ENCODE measurements around the gene ADARB1. TPM values are rescaled to one million over a fixed set of nuclear protein-coding genes. Genes with fewer than 3 reads are reported as not detected.
A peak's percentile ranks its signal among the peaks of the same experiment; 100 is the strongest.
"Not testable (repeated sequence)": the region's sequence is repeated elsewhere in the genome, so short reads cannot be mapped to it uniquely, and the experiment has no call there.

Gene ADARB1
- total RNA-seq, 1 donor from 2014 or later: 13.7 TPM

DNA sequence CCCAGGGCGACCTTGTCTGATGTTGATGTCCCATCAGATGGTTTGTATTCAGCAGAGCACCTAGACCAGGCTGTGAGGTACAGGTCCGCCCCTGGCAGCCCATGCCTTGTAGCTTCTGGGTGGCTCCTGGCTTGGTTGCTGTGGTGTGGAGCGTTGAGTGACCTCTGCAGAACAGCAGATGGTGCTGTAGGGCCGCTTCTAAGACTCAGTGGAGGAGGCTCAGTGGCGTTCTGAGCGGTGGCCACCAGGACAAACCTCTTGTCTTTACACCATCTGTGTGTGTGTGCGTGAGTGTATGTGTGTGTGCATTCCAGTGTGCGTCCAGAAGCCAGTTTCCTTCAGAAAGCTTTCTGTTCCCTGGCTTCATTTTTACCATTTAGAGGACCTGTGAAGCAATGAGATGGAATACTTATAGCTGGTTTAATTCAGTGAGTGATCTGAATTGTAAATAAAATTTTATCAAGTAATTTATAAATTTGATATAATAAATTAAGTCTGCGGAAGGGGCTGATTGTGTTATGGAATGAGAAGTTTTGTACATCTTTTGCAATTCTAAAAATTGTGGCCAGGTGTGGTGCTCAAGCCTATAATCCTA is 66.1 kb downstream of the ADARB1 start:
- peak; percentile 82 for DNase-seq (ENCODE audit: low spot score)
- intact Hi-C loops (cut with DNase I): loop anchor here (5.0 kb wide), 1 partner anchor 152 kb away; no protein-coding TSS in a partner anchor

DNA sequence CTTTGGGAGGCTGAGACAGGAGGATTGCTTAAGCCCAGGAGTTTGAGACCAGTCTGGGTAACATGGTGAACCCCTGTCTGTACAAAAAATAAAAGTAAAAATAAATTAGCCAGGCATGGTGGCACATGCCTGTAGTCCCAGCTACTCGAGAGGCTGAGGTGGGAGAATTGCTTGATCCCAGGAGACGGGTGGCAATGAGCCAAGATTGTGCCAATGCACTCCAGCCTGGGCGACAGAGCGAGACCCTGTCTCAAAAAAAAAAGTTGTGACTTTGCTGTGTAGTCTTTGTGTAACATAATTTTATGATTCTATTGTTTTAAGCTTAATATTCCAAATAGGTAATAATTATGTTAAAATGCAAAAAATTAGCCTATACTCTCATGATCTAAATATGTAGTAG is 66.6 kb downstream of the ADARB1 start:
- intact Hi-C loops (cut with DNase I): loop anchor here (5.0 kb wide), 1 partner anchor 151 kb away; no protein-coding TSS in a partner anchor
- DNase-seq (ENCODE audit: low spot score): not testable (repeated sequence)

DNA sequence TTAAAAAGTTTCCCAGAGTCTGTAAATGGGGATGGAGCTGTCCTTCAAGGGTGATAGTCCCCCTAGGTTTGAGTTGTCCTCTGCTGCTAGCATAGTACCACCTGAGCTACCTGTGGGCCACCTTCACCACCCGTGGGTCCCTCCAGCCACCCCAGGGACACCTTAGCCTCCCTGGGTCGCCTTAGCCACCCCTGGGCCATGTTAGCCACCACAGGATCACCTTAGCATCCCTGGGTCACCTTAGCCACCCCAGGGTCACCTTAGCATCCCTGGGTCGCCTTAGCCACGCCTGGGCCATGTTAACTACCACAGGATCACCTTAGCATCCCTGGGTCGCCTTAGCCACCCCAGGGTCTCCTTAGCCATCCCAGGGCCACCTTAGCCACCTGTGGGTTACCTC is 67.1 kb downstream of the ADARB1 start:
- DNase-seq (ENCODE audit: low spot score): peak; percentile 20
- intact Hi-C loops (cut with DNase I): loop anchor here (5.0 kb wide), 1 partner anchor 151 kb away; no protein-coding TSS in a partner anchor

DNA sequence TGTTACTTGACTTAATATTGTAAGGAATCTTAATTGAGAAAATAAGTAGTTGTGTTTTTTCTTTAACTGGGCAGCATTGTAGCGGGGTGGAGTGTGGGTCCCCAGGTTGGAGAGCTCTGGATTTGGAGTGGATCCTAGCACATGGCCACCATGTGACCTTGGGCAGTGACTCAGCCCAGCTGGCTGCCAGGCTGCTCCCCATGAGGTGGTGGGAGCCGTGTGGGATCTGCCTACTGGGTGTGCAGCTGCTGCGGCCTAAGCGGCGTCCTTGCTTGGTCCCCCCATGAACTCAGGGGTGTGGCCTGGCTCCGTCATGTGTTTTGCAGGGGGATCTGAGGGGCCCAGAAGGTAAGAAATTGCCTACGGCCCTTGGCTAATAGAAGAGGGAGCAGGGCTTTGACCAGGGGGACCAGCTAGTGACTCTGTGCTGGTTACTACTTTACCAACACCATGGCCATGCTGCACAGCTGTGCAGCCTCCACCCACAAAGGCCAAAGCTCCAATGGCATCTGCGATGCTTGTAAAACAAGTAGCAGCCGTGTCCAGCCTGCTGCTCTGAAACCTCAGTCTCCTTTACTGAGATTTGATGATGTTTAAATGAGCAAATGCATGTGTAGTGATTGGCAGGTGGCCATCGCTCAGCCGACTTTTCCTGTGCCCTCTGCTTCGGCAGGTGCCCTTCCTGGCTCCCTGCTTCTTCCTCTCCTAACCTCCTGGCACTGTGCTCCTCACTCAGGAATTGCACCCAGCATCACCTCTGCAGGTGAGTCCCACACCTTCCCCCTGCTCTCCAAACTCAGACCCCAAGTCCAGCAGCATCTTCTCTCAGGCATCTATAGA is 68.3 kb downstream of the ADARB1 start:
- intact Hi-C loops (cut with DNase I): loop anchor here (5.0 kb wide), 1 partner anchor 150 kb away; no protein-coding TSS in a partner anchor

DNA sequence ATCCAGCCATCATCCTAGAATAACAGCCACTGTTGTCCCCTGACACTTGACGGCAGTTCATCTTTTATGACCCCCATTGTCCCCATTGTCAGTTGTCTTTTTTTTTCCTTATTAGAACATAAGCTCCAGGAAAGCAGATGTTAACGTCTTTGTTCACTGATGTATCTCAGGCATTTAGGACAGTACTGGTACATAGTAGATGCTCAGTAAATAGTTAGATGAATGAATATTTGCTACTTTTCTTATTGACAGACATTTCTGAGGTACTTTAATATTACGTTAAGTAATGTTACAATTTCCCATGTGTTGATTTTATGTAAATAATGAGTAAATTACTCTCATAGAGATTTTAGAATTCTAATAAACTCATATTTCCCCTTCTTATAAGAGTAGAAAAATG is 69.5 kb downstream of the ADARB1 start:
- intact Hi-C loops (cut with DNase I): loop anchor here (5.0 kb wide), 1 partner anchor 148 kb away; no protein-coding TSS in a partner anchor
- no peak for DNase-seq (ENCODE audit: low spot score)

More for the DNA sequence above, 68.3 kb downstream of the ADARB1 start:
- DNase-seq (ENCODE audit: low spot score): peak; percentile 76

DNA sequence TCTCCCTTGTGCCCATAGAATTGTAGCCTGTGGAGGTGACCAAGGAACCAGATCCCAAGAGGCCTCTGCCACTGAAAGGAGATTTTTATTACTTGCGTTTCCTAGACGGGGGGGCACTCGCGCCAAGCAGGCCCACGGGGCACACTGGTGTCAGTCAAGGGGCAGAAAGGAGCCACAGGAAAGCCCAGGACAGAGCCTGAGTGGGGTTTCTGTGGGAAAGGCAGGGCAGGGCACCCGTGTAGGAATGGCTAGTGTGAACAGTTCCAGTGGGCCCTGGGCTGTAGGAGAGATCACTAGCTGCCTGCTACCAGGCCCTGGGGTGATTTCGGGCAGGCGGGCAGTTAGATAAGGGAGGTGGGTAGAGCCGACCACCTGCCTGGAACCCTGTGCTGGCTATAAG is 70.8 kb downstream of the ADARB1 start:
- DNase-seq (ENCODE audit: low spot score): peak; percentile 58
- intact Hi-C loops (cut with DNase I): no loop called here

DNA sequence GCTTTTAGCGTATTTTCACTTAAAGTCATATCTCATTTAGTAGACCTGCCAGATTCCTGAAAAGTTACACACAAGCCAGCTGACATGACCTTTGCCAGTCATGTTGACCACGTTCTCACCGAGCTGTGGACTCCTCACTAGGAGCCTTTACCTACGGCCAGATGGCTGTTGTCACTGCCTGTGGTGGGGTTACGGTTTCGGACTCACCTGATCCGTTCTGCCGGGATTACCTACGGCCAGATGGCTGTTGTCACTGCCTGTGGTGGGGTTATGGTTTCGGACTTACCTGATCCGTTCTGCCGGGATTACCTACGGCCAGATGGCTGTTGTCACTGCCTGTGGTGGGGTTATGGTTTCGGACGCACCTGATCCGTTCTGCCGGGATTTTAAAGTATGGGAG is 71.5 kb downstream of the ADARB1 start:
- intact Hi-C loops (cut with DNase I): not testable (repeated sequence)
- DNase-seq (ENCODE audit: low spot score): peak; percentile 57

DNA sequence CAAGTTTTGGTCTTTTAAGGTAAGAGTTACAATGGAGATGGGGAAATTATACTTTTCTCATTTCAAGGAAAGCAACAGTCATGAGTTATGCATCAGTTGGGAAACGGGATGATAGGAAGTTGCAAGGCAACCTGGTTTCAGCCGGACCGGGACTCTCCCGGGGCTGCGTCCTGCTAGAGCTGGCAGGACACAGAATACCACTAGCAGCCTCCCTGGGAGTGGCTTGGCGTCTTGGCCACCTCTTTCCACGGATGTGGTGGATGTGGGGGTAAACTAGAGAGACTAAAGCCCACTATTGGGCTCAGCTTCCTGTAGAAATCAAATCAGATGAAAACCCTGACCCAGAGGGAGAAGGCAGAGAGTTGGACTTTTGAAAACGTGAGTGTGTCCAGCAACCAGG is 71.9 kb downstream of the ADARB1 start:
- intact Hi-C loops (cut with DNase I): no loop called here

DNA sequence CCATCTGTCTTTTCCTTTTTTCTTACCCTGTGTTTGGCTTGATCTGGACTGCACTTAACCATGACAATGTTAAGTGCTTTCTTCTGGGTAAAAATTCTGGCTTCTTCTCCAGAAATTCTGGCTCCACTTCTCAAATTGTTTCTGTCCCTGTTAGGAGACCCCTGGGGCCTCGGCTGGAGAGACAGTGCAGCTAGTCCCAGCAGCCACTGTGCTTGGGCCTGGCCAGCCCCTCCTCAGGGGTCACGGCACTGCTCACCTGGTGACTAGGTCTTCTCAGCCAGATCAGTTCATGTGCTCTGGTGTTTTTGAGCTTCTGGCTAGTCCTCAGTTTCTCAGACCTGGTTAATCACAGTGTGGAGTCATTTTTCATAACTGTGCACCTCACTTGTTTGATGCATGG is 72.4 kb downstream of the ADARB1 start:
- no peak for DNase-seq (ENCODE audit: low spot score)
- intact Hi-C loops (cut with DNase I): no loop called here

More for the DNA sequence above, 71.9 kb downstream of the ADARB1 start:
- DNase-seq (ENCODE audit: low spot score): peak; percentile 43

DNA sequence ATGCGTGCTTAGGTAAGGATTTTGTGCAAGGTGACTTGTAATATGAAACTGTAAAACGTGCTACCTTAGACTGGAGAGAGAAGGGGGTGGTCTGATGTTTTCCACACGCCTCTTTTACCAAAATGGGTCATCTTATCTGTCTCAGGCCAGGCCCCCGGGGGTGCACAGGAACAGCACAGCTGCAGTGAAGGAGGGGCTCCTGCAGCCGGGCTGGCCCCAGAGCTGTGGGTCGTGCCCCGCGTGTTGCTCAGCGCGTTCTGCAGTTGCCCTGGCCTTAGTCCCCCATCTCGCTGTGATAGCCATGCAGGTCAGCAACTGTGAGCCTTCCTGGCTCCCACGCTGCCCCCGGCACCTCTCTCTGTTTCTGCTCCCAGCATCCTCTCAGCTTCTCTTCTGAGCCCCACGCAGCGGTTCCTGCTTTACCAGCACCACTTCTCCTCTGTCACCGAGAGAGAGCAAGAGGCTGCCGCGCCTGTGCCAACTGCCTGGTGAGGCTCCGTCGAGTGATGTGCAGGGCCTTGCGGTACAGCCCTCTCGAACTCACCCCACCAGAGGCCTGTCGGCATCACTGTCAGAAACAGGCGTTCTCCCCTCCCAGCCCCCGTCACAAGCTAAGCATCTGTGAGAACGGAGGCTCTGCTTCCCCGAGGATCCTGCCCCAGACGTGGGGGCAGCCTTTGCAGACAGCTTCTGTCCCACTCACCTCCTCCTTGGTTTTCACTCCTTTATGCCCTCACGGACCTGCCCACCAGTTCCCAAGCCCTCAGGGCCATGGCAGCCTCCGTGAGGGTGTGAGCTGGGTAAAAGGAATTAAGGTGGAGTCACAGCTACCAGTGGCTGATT is 73.3 kb downstream of the ADARB1 start:
- intact Hi-C loops (cut with DNase I): no loop called here

DNA sequence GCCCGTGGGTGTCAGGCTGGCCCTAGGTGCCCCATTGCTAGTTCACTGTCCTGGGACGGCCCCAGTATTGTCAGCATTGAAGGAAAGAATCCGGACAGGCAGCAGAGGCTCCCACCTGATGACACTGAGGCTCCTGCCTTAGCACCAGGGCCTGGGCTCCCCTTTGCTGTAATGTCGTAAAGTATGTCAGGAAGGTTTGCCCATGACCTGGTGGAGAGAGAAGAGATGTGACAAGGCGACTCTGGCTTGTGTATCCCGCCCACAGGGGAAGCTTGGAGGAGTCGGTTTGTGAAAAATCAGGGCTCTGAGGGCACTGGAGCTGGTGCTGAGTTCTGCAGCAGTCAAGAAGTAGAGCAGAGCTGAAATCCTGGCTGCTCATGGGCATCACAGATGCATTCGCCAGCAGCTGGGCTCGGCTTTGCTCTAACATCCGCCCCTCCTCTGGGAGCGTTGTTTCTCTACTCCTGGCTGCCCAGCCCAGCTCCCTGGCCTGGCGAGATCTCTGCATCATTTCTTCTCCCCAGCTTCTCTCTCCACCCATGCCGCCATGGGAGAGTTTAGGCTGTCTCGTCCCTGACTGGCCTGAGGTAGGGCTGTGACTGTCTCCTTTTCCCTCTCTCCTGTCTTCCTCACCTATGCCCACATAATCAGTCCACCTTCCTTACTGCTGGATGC is 74.1 kb downstream of the ADARB1 start:
- intact Hi-C loops (cut with DNase I): no loop called here
- DNase-seq (ENCODE audit: low spot score): peak; percentile 41

More for the DNA sequence above, 73.3 kb downstream of the ADARB1 start:
- peak; percentile 62 for DNase-seq (ENCODE audit: low spot score)

DNA sequence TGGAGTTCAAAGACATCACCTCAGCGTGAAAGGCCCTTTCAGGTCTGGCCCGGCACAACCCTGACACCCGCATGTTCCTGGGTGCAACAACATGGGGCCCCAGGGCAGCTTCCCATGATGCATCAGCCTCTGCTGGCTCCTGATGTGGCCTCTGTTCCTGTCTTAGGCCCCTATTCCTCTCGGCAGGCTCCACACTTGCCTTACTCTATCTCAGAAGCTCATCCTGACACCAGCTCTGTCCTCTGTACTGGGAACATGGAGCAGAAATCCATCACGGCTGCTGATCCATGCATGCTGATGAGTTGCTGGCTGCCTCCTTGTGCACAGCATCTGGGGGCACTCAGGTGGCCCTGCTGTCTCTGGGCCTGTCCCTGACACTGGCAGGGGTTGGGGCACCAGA is 74.6 kb downstream of the ADARB1 start:
- intact Hi-C loops (cut with DNase I): no loop called here
- peak; percentile 15 for DNase-seq (ENCODE audit: low spot score)

DNA sequence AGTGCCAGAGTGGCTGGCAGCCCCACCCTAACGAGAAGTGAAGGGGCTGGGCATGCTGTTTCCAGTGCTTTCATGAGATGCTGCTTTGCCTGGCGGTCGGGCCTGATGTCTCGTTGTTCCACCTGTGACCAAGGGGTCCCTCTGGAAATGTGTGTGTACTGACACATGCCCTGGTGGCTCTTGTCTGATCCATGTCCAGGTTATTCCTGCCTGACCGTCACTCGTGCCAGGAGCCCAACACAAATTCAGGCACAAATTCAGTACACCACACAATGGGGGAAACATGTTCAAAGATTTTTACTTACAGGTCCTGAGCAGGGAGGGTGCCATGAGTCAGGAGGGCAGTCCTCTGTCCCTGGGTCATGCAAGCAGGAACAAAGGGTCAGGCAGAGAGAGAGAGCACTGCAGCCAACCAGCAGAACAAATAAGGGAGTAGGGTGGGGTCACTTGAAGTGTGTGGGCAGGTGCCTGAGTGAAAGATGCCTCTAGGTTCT is 76.3 kb downstream of the ADARB1 start:
- peak; percentile 50 for DNase-seq (ENCODE audit: low spot score)
- intact Hi-C loops (cut with DNase I): no loop called here

DNA sequence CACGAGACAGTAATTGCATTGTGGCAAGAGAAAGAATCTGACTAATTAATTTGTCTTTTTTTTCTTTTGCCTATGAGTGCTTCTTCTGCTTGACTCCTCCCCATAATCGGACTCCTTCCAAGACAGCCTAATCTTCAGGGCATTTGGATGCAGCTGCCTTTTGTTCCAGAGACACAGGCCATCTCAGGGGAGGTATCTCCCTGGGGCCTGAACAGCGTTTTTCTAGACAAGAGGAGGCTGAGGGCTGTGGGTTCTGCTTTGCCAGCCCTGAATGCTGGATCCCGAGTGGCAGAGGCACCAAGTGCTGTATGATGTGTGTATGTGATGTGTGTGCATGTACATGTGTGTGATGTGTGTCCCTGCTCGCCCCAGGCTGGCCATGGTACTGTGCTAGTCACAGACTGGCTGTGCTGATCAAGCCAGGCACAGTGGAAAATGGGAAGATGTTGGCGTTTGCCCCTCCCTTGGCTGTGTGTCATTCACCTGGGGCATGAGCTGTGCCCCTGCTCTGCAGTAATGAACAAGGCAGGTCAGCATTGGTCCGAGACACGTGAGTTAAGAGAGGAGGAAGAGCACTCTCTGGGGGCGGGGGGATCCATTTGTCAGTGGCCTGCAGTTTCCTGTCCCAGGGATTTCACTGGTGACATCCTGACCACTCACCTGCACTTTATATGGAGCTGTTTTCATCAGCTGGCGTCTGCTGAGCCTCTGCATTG is 77.2 kb downstream of the ADARB1 start:
- peak; percentile 71 for DNase-seq (ENCODE audit: low spot score)
- intact Hi-C loops (cut with DNase I): no loop called here

DNA sequence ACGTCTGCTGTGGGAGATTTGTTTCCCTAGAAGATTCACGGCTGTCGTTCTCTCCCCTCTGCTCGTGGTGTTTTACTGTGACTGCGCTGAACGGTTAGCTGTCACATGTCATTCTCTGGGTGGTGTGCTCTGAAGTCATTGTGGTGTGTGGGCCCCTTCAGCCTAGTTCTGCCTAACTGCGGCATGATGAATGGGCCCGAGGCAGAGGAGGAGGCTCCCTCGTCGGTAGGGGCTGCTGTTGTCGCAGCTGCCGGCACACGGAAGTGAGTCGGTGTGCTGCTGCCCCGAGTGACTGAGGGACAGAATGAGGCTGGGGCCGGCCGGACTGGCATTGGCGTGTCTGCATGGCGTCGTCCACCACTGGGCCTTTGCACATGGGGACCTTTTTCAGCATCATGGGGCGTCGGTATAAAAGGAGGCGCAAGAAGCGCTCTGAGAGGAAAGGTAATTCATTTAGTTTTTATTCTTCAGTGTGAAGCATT is 77.9 kb downstream of the ADARB1 start:
- DNase-seq (ENCODE audit: low spot score): peak; percentile 82
- intact Hi-C loops (cut with DNase I): no loop called here

DNA sequence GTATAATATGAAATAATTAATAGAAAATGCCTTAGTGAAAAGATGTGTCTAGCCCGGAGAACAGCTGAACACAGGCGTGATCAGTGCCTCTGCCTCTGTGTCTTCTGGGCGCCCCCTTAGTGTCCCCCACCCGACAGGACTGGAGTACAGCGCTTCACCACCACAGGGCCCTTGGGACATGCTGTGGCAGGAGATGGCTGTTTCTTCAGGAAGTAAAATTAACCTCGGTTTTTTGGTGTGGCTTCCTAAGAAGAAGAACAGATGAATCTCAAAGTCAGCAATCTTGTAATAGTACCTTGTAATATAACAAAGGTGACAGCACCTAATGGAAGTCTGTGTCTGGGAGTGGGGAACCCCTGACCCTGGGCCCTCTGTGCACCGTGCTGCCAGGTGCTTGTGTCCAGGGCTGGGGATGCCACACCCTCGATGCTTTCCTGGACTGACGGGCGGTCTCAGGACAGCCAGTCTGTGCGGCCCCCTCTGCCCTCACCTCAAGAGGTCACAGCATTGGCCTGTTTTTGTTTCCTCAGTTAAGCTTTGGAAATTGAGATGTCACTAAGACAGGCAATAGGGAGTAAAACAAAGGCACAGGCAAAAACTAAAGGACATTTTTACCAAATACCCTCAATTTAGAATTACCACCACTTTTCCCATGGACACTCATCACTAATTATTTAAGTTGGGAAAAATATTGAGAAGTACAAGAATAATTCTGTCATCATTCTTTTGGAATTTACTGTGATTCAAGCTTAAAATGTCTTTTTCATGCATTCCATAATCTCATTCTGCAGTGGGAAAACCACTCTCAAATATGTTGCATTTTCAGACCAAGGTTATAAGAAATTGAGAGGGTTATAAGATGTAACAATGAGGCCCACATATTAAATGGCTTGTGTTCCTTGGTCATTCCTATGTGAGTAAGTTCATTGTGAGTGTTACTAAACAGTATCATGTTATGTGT is 79.3 kb downstream of the ADARB1 start:
- intact Hi-C loops (cut with DNase I): no loop called here
- DNase-seq (ENCODE audit: low spot score): peak; percentile 65
